Glomerular visceral epithelial cell (primary cell): ENCODE data around the gene NAT16.
A peak's percentile ranks its signal among the peaks of the same experiment; 100 is the strongest.
"Not testable (repeated sequence)": the region's sequence is repeated elsewhere in the genome, so short reads cannot be mapped to it uniquely, and the experiment has no call there.

Experiments used
- DNase-seq: peaks from one replicate; pipeline ENCODE4 v3.0.0-alpha.2; 2016; ENCODE audit errors: extremely low spot score

Gene NAT16

DNA sequence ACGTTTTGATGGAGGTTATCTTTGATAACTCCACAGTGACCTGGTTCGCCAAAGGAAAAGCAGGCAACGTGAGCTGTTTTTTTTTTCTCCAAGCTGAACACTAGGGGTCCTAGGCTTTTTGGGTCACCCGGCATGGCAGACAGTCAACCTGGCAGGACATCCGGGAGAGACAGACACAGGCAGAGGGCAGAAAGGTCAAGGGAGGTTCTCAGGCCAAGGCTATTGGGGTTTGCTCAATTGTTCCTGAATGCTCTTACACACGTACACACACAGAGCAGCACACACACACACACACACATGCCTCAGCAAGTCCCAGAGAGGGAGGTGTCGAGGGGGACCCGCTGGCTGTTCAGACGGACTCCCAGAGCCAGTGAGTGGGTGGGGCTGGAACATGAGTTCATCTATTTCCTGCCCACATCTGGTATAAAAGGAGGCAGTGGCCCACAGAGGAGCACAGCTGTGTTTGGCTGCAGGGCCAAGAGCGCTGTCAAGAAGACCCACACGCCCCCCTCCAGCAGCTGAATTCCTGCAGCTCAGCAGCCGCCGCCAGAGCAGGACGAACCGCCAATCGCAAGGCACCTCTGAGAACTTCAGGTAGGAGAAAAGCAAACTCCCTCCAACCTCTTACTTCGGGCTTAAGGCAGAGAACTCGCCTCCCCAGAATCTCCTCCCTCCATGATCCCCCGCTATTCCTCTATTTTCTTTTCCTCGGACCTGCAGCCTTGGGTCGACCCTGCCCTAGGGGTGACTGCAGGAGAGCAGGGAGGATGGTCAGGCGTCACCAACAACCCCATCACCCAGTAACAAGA is 53.2 kb downstream of the NAT16 start, which contains the start of gene SERPINE1:
Gene SERPINE1, plus strand, starts transcription at position 454 of the 809 bp plus-strand sequence. CDS start 1,290 bp downstream, outside the sequence.
- DNase-seq, result peak; percentile 99

DNA sequence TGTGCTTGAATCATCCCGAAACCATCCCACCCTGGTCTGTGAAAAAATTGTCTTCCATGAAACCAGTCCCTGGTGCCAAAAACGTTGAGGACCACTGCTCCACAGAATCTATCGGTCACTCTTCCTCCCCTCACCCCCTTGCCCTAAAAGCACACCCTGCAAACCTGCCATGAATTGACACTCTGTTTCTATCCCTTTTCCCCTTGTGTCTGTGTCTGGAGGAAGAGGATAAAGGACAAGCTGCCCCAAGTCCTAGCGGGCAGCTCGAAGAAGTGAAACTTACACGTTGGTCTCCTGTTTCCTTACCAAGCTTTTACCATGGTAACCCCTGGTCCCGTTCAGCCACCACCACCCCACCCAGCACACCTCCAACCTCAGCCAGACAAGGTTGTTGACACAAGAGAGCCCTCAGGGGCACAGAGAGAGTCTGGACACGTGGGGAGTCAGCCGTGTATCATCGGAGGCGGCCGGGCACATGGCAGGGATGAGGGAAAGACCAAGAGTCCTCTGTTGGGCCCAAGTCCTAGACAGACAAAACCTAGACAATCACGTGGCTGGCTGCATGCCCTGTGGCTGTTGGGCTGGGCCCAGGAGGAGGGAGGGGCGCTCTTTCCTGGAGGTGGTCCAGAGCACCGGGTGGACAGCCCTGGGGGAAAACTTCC is 54.0 kb downstream of the NAT16 start:
- peak; percentile 93 for DNase-seq

- peak; percentile 84 for DNase-seq
These were observed 55.6 kb downstream of the NAT16 start for GRCh38 chr7:101124376-101125056.

DNA sequence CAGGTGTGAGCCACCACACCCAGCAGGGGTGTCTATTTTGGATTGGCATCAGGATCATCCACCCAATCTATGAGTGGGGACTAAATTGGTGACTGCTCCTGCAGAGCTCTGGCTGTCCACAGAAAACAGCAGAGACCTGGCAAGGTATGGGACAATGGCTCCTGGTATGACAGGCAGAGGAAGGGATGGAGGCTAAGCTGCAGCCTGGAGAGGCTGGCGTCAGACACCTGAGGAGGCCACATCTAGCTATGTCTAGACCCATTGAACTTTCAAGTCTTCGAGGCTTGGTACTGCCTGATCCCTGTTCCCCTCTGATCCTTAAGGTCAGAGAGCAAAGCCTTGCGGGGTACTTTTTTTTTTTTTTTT is 56.4 kb downstream of the NAT16 start:
- no peak for DNase-seq

DNA sequence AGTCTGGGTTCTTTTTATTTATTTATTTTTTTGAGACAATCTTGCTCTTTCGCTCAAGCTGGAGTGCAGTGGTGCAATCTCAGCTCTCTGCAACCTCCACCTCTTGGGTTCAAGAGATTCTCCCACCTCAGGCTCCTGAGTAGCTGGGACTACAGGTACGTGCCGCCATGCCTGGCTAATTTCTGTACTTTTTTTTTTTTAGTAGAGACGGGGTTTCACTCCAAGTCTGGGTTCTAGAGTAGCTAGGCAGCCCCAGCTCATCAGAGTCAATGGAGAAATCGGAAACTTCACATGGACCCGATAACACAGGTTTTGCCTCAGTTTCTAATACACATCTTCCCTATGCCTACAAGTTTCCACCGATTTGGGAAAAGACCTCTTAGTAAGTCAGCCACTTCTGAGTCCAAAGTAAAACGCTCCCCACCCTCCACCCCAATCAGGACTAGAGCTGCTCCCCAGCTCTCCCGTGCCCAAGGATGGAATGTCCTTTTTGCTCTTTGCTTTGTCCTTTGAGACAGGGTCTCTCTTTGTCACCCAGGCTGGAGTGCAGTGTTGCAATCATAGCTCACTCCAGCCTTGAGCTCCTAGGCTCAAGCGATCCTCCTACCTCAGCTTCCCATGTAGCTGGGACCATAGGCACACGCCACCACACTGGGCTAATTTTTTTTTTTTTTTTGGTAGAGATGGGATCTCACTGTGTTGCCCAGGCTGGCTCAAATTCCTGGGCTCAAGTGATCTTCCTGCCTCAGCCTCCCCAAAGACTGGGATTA is 57.0 kb downstream of the NAT16 start:
- no peak for DNase-seq

- peak; percentile 97 for DNase-seq
These were observed 57.8 kb downstream of the NAT16 start for GRCh38 chr7:101121991-101122932.

DNA sequence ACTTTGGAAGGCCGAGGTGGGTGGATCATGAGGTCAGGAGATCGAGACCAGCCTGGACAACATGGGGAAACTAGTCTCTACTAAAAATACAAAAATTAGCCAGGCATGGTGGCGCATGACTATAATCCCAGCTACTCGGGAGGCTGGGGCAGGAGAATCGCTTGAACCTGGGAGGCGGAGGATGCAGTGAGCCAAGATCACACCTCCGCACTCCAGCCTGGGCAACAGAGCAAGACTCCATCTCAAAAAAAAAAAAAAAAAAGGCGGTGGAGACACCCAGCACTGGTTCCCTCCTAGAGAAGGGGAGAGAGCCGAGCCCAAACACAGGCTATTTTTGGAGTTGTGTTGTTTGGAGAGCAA is 58.5 kb downstream of the NAT16 start:
- not testable (repeated sequence) for DNase-seq
